ENCODE measurements around the gene SGF29. TPM values are rescaled to one million over a fixed set of nuclear protein-coding genes. Genes with fewer than 3 reads are reported as not detected.
"Not testable (repeated sequence)": the region's sequence is repeated elsewhere in the genome, so short reads cannot be mapped to it uniquely, and the experiment has no call there.

The SGF29 gene
- polyA plus RNA-seq (ENCODE audit: insufficient read length), result 19.8 TPM

GRCh38 chr16:28553776-28554633 is at the start of gene SGF29:
SGF29 (plus strand) TSS chr16:28553920; CDS start chr16:28581070, 27,150 bp downstream.
- peak; percentile 94 for DNase-seq

DNA sequence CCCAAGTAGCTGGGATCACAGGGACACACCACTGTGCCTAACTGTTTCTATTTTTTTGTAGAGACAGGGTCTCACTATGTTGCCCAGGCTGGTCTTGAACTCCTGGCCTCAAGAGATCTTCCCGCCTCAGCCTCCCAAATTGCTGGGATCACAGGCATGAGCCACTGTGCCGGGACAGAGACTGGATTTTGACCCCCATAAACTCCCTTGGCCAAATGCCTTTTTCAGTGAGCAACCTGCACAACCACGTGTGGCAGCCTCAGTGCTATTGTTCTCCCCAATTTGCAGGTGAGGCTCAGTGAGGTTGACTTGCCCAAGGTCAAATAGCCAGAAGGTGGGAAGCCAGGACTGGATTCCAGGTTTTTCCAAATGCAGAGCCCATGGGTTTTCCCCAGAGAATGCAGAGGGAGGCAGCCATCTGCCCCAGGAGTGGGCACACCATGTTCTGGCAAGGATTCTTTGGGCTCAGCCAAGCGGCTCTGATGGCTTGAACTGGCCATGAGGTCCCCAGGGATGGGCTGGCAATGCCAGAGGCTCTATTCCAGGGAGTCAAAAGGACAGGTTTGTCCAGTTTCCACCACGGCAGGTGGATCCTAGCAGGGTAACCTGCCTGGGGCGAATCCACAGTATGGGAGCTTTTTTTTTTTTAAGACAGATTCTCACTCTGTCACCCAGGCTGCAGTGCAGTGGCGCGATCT is 48.9 kb upstream of the SGF29 start:
- no peak for DNase-seq

GRCh38 chr16:28505489-28506137 is 48.1 kb upstream of the SGF29 start:
- no peak for DNase-seq

- DNase-seq, result no peak
These were observed 42.7 kb upstream of the SGF29 start for GRCh38 chr16:28511031-28511430.

- DNase-seq, result no peak
These were observed 41.6 kb upstream of the SGF29 start for GRCh38 chr16:28511801-28512789.

GRCh38 chr16:28513484-28514181 is 40.1 kb upstream of the SGF29 start:
- DNase-seq, result no peak

DNA sequence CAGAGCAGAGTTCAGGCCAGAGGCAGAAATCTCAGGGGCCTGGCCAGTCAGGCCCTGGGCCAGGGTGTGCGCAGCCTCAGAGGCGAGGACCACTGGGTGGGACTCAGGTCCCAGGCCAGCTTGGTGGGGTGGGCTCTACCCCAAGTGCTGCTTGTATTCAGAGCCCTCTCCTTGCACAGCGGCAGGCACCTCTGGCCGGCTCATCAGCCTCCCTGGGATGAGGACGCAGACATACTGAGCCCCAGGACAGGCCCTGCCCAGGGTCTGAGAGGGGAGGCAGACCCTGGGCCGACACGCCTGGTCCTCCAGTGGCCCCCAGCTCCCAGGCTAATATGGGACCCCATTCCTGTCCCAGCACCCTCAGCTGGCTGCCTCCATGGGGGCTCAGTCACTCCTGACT is 39.5 kb upstream of the SGF29 start:
- no peak for DNase-seq

DNA sequence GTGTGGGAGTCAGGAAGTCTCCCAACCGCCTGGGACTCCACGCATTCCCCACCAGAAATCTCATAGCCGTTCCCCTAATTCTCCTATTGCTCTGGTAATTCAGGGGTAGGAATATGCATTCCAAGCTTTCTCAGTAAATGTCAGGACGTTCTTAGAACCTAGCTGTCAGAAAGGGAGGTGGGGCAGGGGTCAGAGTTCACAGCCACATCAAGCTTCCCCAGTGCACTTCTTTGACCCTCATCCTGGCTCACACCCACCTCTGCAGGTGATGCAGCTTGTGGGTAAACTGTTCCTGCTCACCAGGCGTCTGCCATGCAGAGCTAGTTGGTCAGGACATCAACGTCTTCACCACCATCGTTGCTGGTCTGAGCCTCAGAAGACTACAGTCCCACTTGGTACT is 33.0 kb upstream of the SGF29 start:
- DNase-seq, result no peak

- DNase-seq, result no peak
These were observed 32.3 kb upstream of the SGF29 start for GRCh38 chr16:28521436-28521835.

DNA sequence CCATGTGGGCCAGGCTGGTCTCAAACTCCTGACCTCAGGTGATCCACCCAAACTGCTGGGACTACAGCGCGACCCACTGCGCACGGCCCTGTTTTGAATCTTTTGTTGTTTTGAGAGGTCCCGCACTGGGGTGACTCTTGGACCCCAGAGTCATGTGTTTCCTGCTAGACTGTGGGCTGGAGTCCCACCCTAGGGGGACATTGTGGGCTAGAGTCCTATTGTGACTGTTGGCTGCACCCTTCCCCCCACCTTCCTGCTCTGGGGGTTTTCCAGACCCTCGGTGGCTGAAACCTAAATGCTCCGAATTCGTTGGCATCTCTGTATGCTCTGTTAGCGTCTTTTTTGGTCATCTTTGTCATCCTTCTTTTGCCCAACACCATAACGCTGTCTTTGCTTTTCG is 30.9 kb upstream of the SGF29 start:
- no peak for DNase-seq

DNA sequence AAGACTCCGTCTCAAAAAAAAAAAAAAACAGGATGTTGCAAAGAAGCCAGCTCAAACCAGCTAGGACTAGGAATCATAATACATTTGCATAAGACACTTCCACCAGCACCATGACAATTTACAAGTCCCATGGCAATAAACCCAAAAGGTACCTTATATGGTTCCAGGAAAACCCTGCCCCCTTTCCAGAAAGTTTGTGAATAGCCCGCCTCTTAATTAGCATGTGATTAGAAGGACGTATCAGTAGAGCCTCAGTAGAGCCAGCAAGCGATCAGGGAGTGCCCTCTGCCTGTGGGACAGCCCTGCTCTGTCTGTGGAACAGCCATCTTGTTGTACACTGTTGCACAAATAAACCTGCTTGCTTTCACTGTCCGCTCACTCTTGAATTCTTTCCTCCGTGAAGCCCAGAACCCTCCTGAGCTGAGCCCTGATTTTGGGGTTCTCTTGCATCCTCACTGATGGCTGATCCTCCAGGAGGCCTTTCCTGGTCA is 29.0 kb upstream of the SGF29 start:
- DNase-seq, result no peak

DNA sequence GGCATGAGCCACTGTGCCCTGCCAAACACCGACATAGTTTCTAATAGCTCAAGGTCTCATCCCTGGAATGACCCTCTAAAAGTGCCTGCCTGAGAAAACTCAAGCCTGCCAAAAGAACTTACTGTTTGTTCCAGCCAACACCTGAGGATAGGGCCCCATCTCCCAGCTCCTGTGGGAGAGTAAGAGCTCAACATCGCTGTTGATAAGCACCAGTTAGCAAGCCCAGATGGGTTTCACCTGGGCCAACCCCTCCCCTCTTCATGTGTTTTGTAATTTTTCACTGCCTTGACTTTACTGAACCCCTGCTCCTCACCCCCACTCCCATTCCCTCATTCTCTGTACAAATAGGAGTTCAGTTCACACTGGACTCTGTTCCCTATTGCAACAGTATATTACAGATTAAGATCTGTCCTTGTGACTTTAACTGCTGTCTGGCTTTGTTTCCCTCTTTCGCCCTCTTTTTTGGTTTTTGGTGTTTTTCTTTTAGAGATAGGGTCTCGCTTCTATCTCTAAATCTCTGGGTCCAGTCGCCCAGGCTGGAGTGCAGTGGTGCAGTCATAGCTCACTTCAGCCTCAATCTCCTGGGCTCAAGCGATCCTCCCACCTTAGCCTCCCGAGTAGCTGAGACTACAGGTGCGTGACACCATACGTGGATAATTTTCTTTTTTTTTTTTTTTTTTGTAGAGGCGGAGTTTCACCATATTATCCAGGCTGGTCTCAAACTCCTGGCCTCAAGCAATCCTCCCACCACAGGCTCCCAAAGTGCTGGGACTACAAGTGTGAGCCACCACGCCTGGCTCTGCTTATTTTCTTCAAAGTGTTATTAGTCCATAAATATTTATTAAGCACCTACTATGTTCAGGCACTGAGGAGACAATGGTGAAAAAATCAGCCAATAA is 27.3 kb upstream of the SGF29 start:
- DNase-seq, result no peak

DNA sequence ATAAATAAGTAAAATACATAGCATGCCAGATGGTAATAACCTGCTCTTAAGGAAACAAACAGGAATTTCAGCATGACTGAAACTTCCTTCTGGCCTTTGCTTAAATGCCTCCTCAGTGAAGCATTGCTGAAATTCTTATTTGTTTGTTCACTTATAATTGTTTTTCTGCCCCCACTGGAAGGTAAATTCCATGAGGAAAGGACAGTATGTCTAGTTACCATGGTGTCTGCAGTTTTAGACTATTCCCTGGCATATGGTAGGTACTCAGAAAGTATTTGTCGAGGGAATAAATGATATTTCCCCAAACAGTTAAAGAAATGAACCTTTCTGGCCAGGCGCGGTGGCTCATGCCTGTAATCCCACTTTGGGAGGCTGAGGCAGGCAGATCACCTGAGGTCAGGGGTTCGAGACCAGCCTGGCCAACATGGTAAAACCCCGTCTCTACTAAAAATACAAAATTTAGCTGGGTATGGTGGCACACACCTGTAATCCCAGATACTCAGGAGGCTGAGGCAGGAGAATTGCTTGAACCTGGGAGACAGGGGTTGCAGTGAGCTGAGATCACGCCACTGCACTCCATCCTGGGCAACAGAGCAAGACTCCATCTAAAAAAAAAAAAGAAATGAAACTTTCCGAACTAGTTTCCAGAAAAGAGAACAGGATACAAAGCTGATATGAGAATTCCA is 26.5 kb upstream of the SGF29 start:
- not testable (repeated sequence) for DNase-seq

GRCh38 chr16:28527985-28528384 is 25.7 kb upstream of the SGF29 start:
- DNase-seq, result no peak

DNA sequence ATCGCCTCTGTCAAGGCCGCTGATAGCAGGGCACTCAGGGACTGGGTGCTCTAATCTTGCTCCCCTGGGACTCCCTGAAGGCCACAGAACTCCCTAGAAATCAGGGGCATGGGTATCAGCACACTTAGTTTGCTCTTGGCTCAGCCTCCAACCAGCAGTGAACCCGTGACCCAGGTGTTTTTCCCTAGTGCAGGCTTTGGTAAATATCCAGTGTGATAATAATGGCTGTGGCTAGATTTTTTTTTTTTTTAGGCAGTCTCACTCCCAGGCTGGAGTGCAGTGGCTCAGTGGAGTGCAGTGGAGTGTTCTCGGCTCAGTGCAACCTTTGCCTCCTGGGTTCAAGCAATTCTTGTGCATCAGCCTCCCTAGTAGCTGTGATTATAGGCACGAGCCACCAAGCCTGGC is 25.3 kb upstream of the SGF29 start:
- no peak for DNase-seq

- DNase-seq, result no peak
These were observed 24.6 kb upstream of the SGF29 start for GRCh38 chr16:28529124-28529523.

- peak; percentile 50 for DNase-seq
These were observed 21.7 kb upstream of the SGF29 start for GRCh38 chr16:28531777-28532744.

GRCh38 chr16:28532940-28533647 is 20.6 kb upstream of the SGF29 start:
- DNase-seq, result no peak
